GM23338 (cell line): ENCODE data around the gene TUBG2.

Source experiments
- CTCF ChIP-seq, 2 experiments: fragments of 200-600 bp in 1 of 2; sonication (generic) in 1 of 2; conservative IDR thresholded peaks; 2 replicates each; pipeline versions ENCODE4 v1.5.1 to v1.6.1; 2016 to 2017; ENCODE audit warnings: antibody characterized with exemption in 2 of 2, low read depth in 2 of 2, mild to moderate bottlenecking in 2 of 2, moderate library complexity in 1 of 2
- EZH2 ChIP-seq: fragments of 200-600 bp; sonication (generic); IDR thresholded peaks from one replicate; pipeline ENCODE4 v1.8.0; 2017; ENCODE audit warnings: antibody characterized with exemption, mild to moderate bottlenecking, low read depth; ENCODE audit not compliant: unreplicated experiment
- EZH2phosphoT487 ChIP-seq: fragments of 200-600 bp; sonication (generic); IDR thresholded peaks from one replicate; pipeline ENCODE4 v1.8.1; 2018; ENCODE audit warnings: antibody characterized with exemption; ENCODE audit not compliant: unreplicated experiment
- POLR2AphosphoS5 ChIP-seq: IDR thresholded peaks from 2 replicates; pipeline ENCODE4 v1.6.1; 2016; ENCODE audit warnings: antibody characterized with exemption, low read depth
- REST ChIP-seq: IDR thresholded peaks from one replicate; pipeline ENCODE4 v1.6.1; 2018; ENCODE audit warnings: antibody characterized with exemption; ENCODE audit not compliant: unreplicated experiment
- ZNF114 ChIP-seq: fragments of 250-450 bp; sonication (Bioruptor Pico); IDR thresholded peaks from 2 replicates; pipeline ENCODE4 v1.5.0; 2020; ENCODE audit warnings: mild to moderate bottlenecking, moderate library complexity
- ZNF331 ChIP-seq: fragments of 250-450 bp; sonication (Bioruptor Pico); IDR thresholded peaks from 2 replicates; pipeline ENCODE4 v1.5.0; 2020; ENCODE audit warnings: low read depth, mild to moderate bottlenecking, moderate library complexity

- no peak for TF ChIP-seq CTCF (conservative IDR thresholded peaks at IDR 0.05; ENCODE audit: low read depth in 2 of 2)
- no peak for TF ChIP-seq POLR2AphosphoS5
- no peak for TF ChIP-seq REST
- no peak for TF ChIP-seq EZH2phosphoT487
- TF ChIP-seq EZH2 = no peak
- TF ChIP-seq ZNF114 (CRISPR knock-in tag) = no peak
- TF ChIP-seq ZNF331 (CRISPR knock-in tag) = no peak
Observed at GRCh38 chr17:42708588-42708987, 49.5 kb downstream of the TUBG2 start.
